Body of pancreas (tissue), 4 donors: ENCODE measurements around the gene FARS2. TPM values are rescaled to one million over a fixed set of nuclear protein-coding genes. Genes with fewer than 3 reads are reported as not detected.
"Not testable (repeated sequence)": the region's sequence is repeated elsewhere in the genome, so short reads cannot be mapped to it uniquely, and the experiment has no call there.

Experiments used
- ATAC-seq: fragments of 150-250 bp; one replicate; pipeline ENCODE4 v1.9.1; 2016
- DNase-seq, 4 donors: peaks; one replicate each; pipeline ENCODE4 v3.0.0-alpha.2; 2019
- H3K27ac ChIP-seq, 4 donors: fragments of 200-600 bp; sonication (generic); 1 replicate in 3 of 4; 2 replicates in 1 of 4; pipeline versions ENCODE4 v1.5.1 to v1.6.1; 2016 to 2019; ENCODE audit warnings: mild to moderate bottlenecking in 1 of 4, mixed read lengths in 1 of 4, moderate library complexity in 1 of 4
- H3K27me3 ChIP-seq, 2 donors: fragments of 200-600 bp; sonication (generic); one replicate each; pipeline ENCODE4 v1.6.0; 2016; ENCODE audit warnings: mild to moderate bottlenecking in 1 of 2
- H3K36me3 ChIP-seq, 2 donors: fragments of 200-600 bp; sonication (generic); replicated peaks in 1 of 2; 2 replicates each; pipeline ENCODE4 v1.5.1; 2016; ENCODE audit warnings: low read depth in 2 of 2; ENCODE audit not compliant: insufficient read depth in 1 of 2
- H3K4me1 ChIP-seq: fragments of 200-600 bp; sonication (generic); one replicate; pipeline ENCODE4 v1.6.0; 2016
- H3K4me3 ChIP-seq, 2 donors: fragments of 200-600 bp; sonication (generic); 1 replicate in 1 of 2; 2 replicates in 1 of 2; pipeline ENCODE4 v1.5.1; 2016 to 2019
- H3K9me3 ChIP-seq, 3 donors: fragments of 200-600 bp; sonication (generic); 1 replicate in 2 of 3; 2 replicates in 1 of 3; pipeline ENCODE4 v1.5.1; 2016
- CTCF ChIP-seq, 7 experiments: fragments of 450-650 bp in 4 of 7; fragments of 200-600 bp in 3 of 7; sonication (generic) in 3 of 7; IDR thresholded peaks; one replicate each; pipeline ENCODE4 v1.5.1; 2016 to 2019; ENCODE audit warnings: antibody characterized with exemption in 7 of 7
- POLR2A ChIP-seq, 3 donors: fragments of 450-650 bp; IDR thresholded peaks; one replicate each; pipeline ENCODE4 v1.6.1; 2016; ENCODE audit warnings: antibody characterized with exemption in 3 of 3, mild to moderate bottlenecking in 2 of 3
- WGBS, 2 donors: methylation state at CpG; one replicate each; pipeline ENCODE4 v1.1.5; 2017; 5-methylcytosine and 5-hydroxymethylcytosine counted together
- intact Hi-C: fragments of 100-400 bp; cut with DNase I; formaldehyde crosslinking; loops from one replicate; pipeline ENCODE4 v1.15.1; 2023
- total RNA-seq, 2 donors: library from RNA; depleted of rRNA; stranded (reverse); fragments of >200 nt; gene quantifications; one replicate each; pipeline ENCODE4 v1.1.0, GENCODE V29; 2016

The FARS2 gene
- total RNA-seq, 2 donors from 2014 or later = 6.5 to 9.6 TPM

- intact Hi-C loops = no loop called here
- no peaks in the 10 kb centered on the region for H3K36me3 ChIP-seq
- no peak overlapping the region for H3K4me3 ChIP-seq
- ATAC-seq = no peak
- DNase-seq = no peak
- no peaks in the 10 kb centered on the region for H3K27me3 ChIP-seq
- TF ChIP-seq POLR2A (IDR thresholded peaks at IDR 0.05) (no peak), CTCF (IDR thresholded peaks at IDR 0.05) (no peak)
- WGBS, 2 donors = 69 to 85% methylated on average over 3 of the region's 3 CpGs
- H3K27ac ChIP-seq = no peak overlapping the region
- no peaks in the 10 kb centered on the region for H3K9me3 ChIP-seq
- H3K4me1 ChIP-seq = no peaks in the 10 kb centered on the region
These were observed 394.9 kb downstream of the FARS2 start for GRCh38 chr6:5656226-5656625.

- H3K4me1 ChIP-seq, DNase-seq, H3K36me3 ChIP-seq, intact Hi-C loops, H3K4me3 ChIP-seq, H3K27ac ChIP-seq, H3K27me3 ChIP-seq, ATAC-seq, H3K9me3 ChIP-seq: not testable (repeated sequence)
- WGBS, 2 donors = 86 to 93% methylated on average over 5 to 6 of the region's 6 CpGs
These were observed 395.4 kb downstream of the FARS2 start for GRCh38 chr6:5656695-5657094.

GRCh38 chr6:5657684-5658430 lies 396.5 kb downstream of the FARS2 start:
- intact Hi-C loops = no loop called here
- 79 to 91% methylated on average over 9 of the region's 9 CpGs for WGBS, 2 donors
- no peaks in the 10 kb centered on the region for H3K27me3 ChIP-seq
- H3K27ac ChIP-seq = peak overlapping the region in 1 of 4 donors; percentile 35
- no peaks in the 10 kb centered on the region for H3K36me3 ChIP-seq
- H3K4me1 ChIP-seq = no peaks in the 10 kb centered on the region
- DNase-seq (no peak), ATAC-seq (no peak)
- no peak overlapping the region for H3K4me3 ChIP-seq
- TF ChIP-seq POLR2A (IDR thresholded peaks at IDR 0.05) (no peak), CTCF (IDR thresholded peaks at IDR 0.05) (no peak)
- no peaks in the 10 kb centered on the region for H3K9me3 ChIP-seq

GRCh38 chr6:5659467-5659866 lies 398.2 kb downstream of the FARS2 start:
- no peaks in the 10 kb centered on the region for H3K27me3 ChIP-seq
- H3K27ac ChIP-seq = no peak overlapping the region
- no peaks in the 10 kb centered on the region for H3K36me3 ChIP-seq
- TF ChIP-seq CTCF (IDR thresholded peaks at IDR 0.05) = no peak
- TF ChIP-seq POLR2A (IDR thresholded peaks at IDR 0.05) = no peak
- no peak overlapping the region for H3K4me3 ChIP-seq
- H3K9me3 ChIP-seq = no peaks in the 10 kb centered on the region
- H3K4me1 ChIP-seq = no peaks in the 10 kb centered on the region
- DNase-seq (no peak), ATAC-seq (no peak)
- intact Hi-C loops = no loop called here

- H3K4me1 ChIP-seq = no peaks in the 10 kb centered on the region
- no peak for ATAC-seq
These were observed 399.5 kb downstream of the FARS2 start for GRCh38 chr6:5660772-5661171.

More at GRCh38 chr6:5660772-5661171, 399.5 kb downstream of the FARS2 start:
- Histone ChIP-seq H3K9me3 (no peaks in the 10 kb centered on the region), H3K27me3 (no peaks in the 10 kb centered on the region), H3K27ac (no peak overlapping the region), H3K36me3 (no peaks in the 10 kb centered on the region), H3K4me3 (no peak overlapping the region)
- intact Hi-C loops = no loop called here
- 67 to 68% methylated on average over 5 of the region's 5 CpGs for WGBS, 2 donors
- no peak for DNase-seq
- TF ChIP-seq POLR2A (IDR thresholded peaks at IDR 0.05) (no peak), CTCF (IDR thresholded peaks at IDR 0.05) (no peak)
